Thoracic aorta (tissue), 2 donors: Measurements from ENCODE around the gene SHISA6. TPM values are rescaled to one million over a fixed set of nuclear protein-coding genes. Genes with fewer than 3 reads are reported as not detected.

Experiments
- ATAC-seq: fragments of 150-250 bp; one replicate; pipeline ENCODE4 v1.8.0; 2017; ENCODE audit warnings: low read depth; ENCODE audit not compliant: insufficient number of reproducible peaks, low FRiP score
- DNase-seq: peaks from one replicate; pipeline ENCODE4 v3.0.0-alpha.2; 2020; ENCODE audit warnings: low spot score
- H3K27ac ChIP-seq, 2 donors: fragments of 200-600 bp; sonication (generic); 1 replicate in 1 of 2; 2 replicates in 1 of 2; pipeline ENCODE4 v1.5.1; 2016; ENCODE audit warnings: mild to moderate bottlenecking in 2 of 2, moderate library complexity in 2 of 2
- H3K27me3 ChIP-seq: fragments of 200-600 bp; sonication (generic); replicated peaks from 2 replicates; pipeline ENCODE4 v1.6.0; 2016; ENCODE audit warnings: mild to moderate bottlenecking; ENCODE audit not compliant: insufficient read depth
- H3K36me3 ChIP-seq: fragments of 200-600 bp; sonication (generic); one replicate; pipeline ENCODE4 v1.5.1; 2016
- H3K4me1 ChIP-seq, 2 donors: fragments of 200-600 bp; sonication (generic); 1 replicate in 1 of 2; 2 replicates in 1 of 2; pipeline versions ENCODE4 v1.5.1 to v1.6.0; 2016; ENCODE audit warnings: low read depth in 2 of 2, mild to moderate bottlenecking in 1 of 2; ENCODE audit not compliant: control insufficient read depth in 1 of 2
- H3K4me3 ChIP-seq: fragments of 200-600 bp; sonication (generic); 2 replicates; pipeline ENCODE4 v1.5.1; 2016; ENCODE audit warnings: mild to moderate bottlenecking
- H3K9me3 ChIP-seq: fragments of 200-600 bp; sonication (generic); 2 replicates; pipeline ENCODE4 v1.5.1; 2016
- CTCF ChIP-seq: fragments of 200-600 bp; sonication (generic); IDR thresholded peaks from one replicate; pipeline ENCODE4 v1.5.1; 2019; ENCODE audit warnings: antibody characterized with exemption
- total RNA-seq, 2 donors: library from RNA; depleted of rRNA; stranded (reverse); fragments of >200 nt; gene quantifications; one replicate each; pipeline versions ENCODE4 v1.1.0 to v1.2.3, GENCODE V29; 2016

Gene SHISA6
- total RNA-seq, 2 donors from 2014 or later: under 0.01 TPM; not detected in 1

- H3K27me3 ChIP-seq: no peaks in the 10 kb centered on the region
- ATAC-seq: no peak
These were observed 1.5 kb upstream of the SHISA6 start for GRCh38 chr17:11239379-11239970.

GRCh38 chr17:11240041-11240840 lies 772 bp upstream of the SHISA6 start:
- no peak for DNase-seq
- Histone ChIP-seq H3K4me3 (no peak overlapping the region), H3K27me3 (no peaks in the 10 kb centered on the region), H3K36me3 (no peaks in the 10 kb centered on the region), H3K4me1 (no peaks in the 10 kb centered on the region), H3K9me3 (no peaks in the 10 kb centered on the region), H3K27ac (no peak overlapping the region)
- ATAC-seq: no peak
- TF ChIP-seq CTCF: no peak

More at GRCh38 chr17:11239379-11239970, 1.5 kb upstream of the SHISA6 start:
- Histone ChIP-seq H3K4me3 (no peak overlapping the region), H3K9me3 (no peaks in the 10 kb centered on the region), H3K4me1 (no peaks in the 10 kb centered on the region), H3K36me3 (no peaks in the 10 kb centered on the region), H3K27ac (no peak overlapping the region)
- no peak for DNase-seq
- TF ChIP-seq CTCF: no peak

GRCh38 chr17:11241611-11242226 lies 706 bp downstream of the SHISA6 start:
- Histone ChIP-seq H3K27me3 (no peaks in the 10 kb centered on the region), H3K9me3 (no peaks in the 10 kb centered on the region), H3K36me3 (no peaks in the 10 kb centered on the region), H3K4me3 (no peak overlapping the region), H3K4me1 (no peaks in the 10 kb centered on the region), H3K27ac (no peak overlapping the region)
- ATAC-seq: no peak
- DNase-seq: no peak
- TF ChIP-seq CTCF: no peak

- TF ChIP-seq CTCF: no peak
- Histone ChIP-seq H3K9me3 (no peaks in the 10 kb centered on the region), H3K36me3 (no peaks in the 10 kb centered on the region), H3K4me3 (no peak overlapping the region), H3K27ac (no peak overlapping the region), H3K4me1 (no peaks in the 10 kb centered on the region), H3K27me3 (no peaks in the 10 kb centered on the region)
- ATAC-seq (no peak), DNase-seq (no peak)
These were observed 1.4 kb downstream of the SHISA6 start for GRCh38 chr17:11242411-11242810.

GRCh38 chr17:11244776-11245175 lies 3.8 kb downstream of the SHISA6 start:
- Histone ChIP-seq H3K36me3 (no peaks in the 10 kb centered on the region), H3K4me3 (no peak overlapping the region), H3K27ac (no peak overlapping the region), H3K27me3 (no peaks in the 10 kb centered on the region), H3K4me1 (no peaks in the 10 kb centered on the region), H3K9me3 (no peaks in the 10 kb centered on the region)
- no peak for DNase-seq
- TF ChIP-seq CTCF: no peak
- ATAC-seq: no peak
